ENCODE results near the gene CACNA1A. TPM values are rescaled to one million over a fixed set of nuclear protein-coding genes. Genes with fewer than 3 reads are reported as not detected.

Gene CACNA1A
- total and polyA plus RNA-seq, 8 donors = 0.58 to 12.5 (median 3.8) TPM; not detected in 1

GRCh38 chr19:13255719-13256059, 250.6 kb downstream of the CACNA1A start:
- 56 to 78% (median 71%) methylated on average over 2 of the region's 2 CpGs for WGBS, 5 donors
- H3K4me1 ChIP-seq = no peaks in the 10 kb centered on the region
- intact Hi-C loops (cut with DNase I; ENCODE audit: low total_unique reads) = no loop called here
- DNase-seq = no peak
- H3K27me3 ChIP-seq = peaks cover 0 to 44% (median 0%) of the 10 kb centered on the region in 3 donors
- no peak overlapping the region for H3K4me3 ChIP-seq
- H3K27ac ChIP-seq = no peak overlapping the region
- peaks cover 0 to 5% (median 0%) of the 10 kb centered on the region in 4 donors for H3K9me3 ChIP-seq
- TF ChIP-seq POLR2A (IDR thresholded peaks at IDR 0.05) = no peak
- no peak for TF ChIP-seq POLR2AphosphoS5 (IDR thresholded peaks at IDR 0.05)
- no peak for TF ChIP-seq CTCF (IDR thresholded peaks at IDR 0.05)
- no peak for TF ChIP-seq EP300 (IDR thresholded peaks at IDR 0.05)
- H3K36me3 ChIP-seq = no peaks in the 10 kb centered on the region

GRCh38 chr19:13255041-13255718, 251.1 kb downstream of the CACNA1A start:
- Histone ChIP-seq H3K27ac (no peak overlapping the region), H3K27me3 (peaks cover 0 to 44% (median 0%) of the 10 kb centered on the region in 3 donors), H3K36me3 (no peaks in the 10 kb centered on the region), H3K4me3 (no peak overlapping the region), H3K9me3 (peaks cover 0 to 5% (median 0%) of the 10 kb centered on the region in 4 donors), H3K4me1 (no peaks in the 10 kb centered on the region)
- no peak for DNase-seq
- TF ChIP-seq CTCF (IDR thresholded peaks at IDR 0.05) (no peak), EP300 (IDR thresholded peaks at IDR 0.05) (no peak), POLR2AphosphoS5 (IDR thresholded peaks at IDR 0.05) (no peak), POLR2A (IDR thresholded peaks at IDR 0.05) (no peak)
- intact Hi-C loops (cut with DNase I; ENCODE audit: low total_unique reads) = no loop called here
- WGBS, 5 donors = 81 to 86% (median 84%) methylated on average over 21 of the region's 21 CpGs

GRCh38 chr19:13252569-13253335, 253.5 kb downstream of the CACNA1A start:
- TF ChIP-seq CTCF (IDR thresholded peaks at IDR 0.05) (no peak), EP300 (IDR thresholded peaks at IDR 0.05) (no peak), POLR2A (IDR thresholded peaks at IDR 0.05) (no peak), POLR2AphosphoS5 (IDR thresholded peaks at IDR 0.05) (no peak)
- intact Hi-C loops (cut with DNase I; ENCODE audit: low total_unique reads) = no loop called here
- Histone ChIP-seq H3K9me3 (peaks cover 0 to 5% (median 0%) of the 10 kb centered on the region in 4 donors), H3K27ac (no peak overlapping the region), H3K4me1 (no peaks in the 10 kb centered on the region), H3K36me3 (no peaks in the 10 kb centered on the region), H3K27me3 (peaks cover 0 to 38% (median 0%) of the 10 kb centered on the region in 3 donors), H3K4me3 (no peak overlapping the region)
- 87 to 89% (median 87%) methylated on average over 10 to 11 of the region's 11 CpGs for WGBS, 5 donors
- DNase-seq = no peak

GRCh38 chr19:13244920-13245319, 261.4 kb downstream of the CACNA1A start:
- H3K9me3 ChIP-seq = no peaks in the 10 kb centered on the region
- no peak for DNase-seq
- H3K27me3 ChIP-seq = peaks cover 0 to 4% (median 0%) of the 10 kb centered on the region in 3 donors
- intact Hi-C loops (cut with DNase I; ENCODE audit: low total_unique reads) = no loop called here
- no peaks in the 10 kb centered on the region for H3K4me1 ChIP-seq
- no peak for TF ChIP-seq CTCF (IDR thresholded peaks at IDR 0.05)
- TF ChIP-seq POLR2A (IDR thresholded peaks at IDR 0.05) = no peak
- no peak for TF ChIP-seq EP300 (IDR thresholded peaks at IDR 0.05)
- no peak for TF ChIP-seq POLR2AphosphoS5 (IDR thresholded peaks at IDR 0.05)
- no peaks in the 10 kb centered on the region for H3K36me3 ChIP-seq
- no peak overlapping the region for H3K27ac ChIP-seq
- H3K4me3 ChIP-seq = no peak overlapping the region
- 84 to 95% (median 86%) methylated on average over 11 to 12 of the region's 12 CpGs for WGBS, 5 donors
